B cell (primary cell): ENCODE measurements around the gene CFAP20. TPM values are rescaled to one million over a fixed set of nuclear protein-coding genes. Genes with fewer than 3 reads are reported as not detected.
A peak's percentile ranks its signal among the peaks of the same experiment; 100 is the strongest.

Source experiments
- ATAC-seq: fragments of 200-7000 bp; cut with Tn5 transposase; one replicate; pipeline ENCODE4 v1.10.0; 2021; ENCODE audit warnings: low read depth, mild to moderate bottlenecking, moderate number of reproducible peaks, moderate library complexity
- CTCF ChIA-PET: fragments of 350-600 bp; sonication (Branson Sonifier 250); formaldehyde crosslinking; loops from one replicate; lab custom pipeline; 2021; ENCODE audit warnings: antibody characterized with exemption, inconsistent platforms; lab: Charles Lee
- POLR2A ChIA-PET: fragments of 350-600 bp; sonication (Branson Sonifier 250); formaldehyde crosslinking; loops from one replicate; lab custom pipeline; 2021; ENCODE audit warnings: antibody characterized with exemption; lab: Charles Lee
- DNase-seq: peaks from one replicate; pipeline ENCODE4 v3.0.0; 2013
- H2AFZ ChIP-seq: 2 replicates; pipeline ENCODE4 v1.6.1; 2012; ENCODE audit warnings: mild to moderate bottlenecking, low read depth, low read length; ENCODE audit not compliant: insufficient read depth, poor library complexity, severe bottlenecking
- H3K27ac ChIP-seq, 2 donors: 1 replicate in 1 of 2; 2 replicates in 1 of 2; pipeline ENCODE4 v1.5.1; 2012 to 2013; ENCODE audit warnings: low read length in 2 of 2, mild to moderate bottlenecking in 2 of 2, moderate library complexity in 1 of 2
- H3K27me3 ChIP-seq, 4 experiments: fragments of 200-600 bp in 1 of 4; sonication (generic) in 1 of 4; replicated peaks in 1 of 4; 1 replicate in 2 of 4; 2 replicates in 2 of 4; pipeline versions ENCODE4 v1.6.1 to v1.7.0; 2013 to 2016; ENCODE audit warnings: low read length in 3 of 4, mild to moderate bottlenecking in 2 of 4, mixed read lengths in 1 of 4, moderate library complexity in 1 of 4; ENCODE audit not compliant: insufficient read depth in 4 of 4, control insufficient read depth in 3 of 4; ENCODE audit errors: control extremely low read depth in 1 of 4
- H3K36me3 ChIP-seq, 2 experiments: replicated peaks in 1 of 2; 1 replicate in 1 of 2; 2 replicates in 1 of 2; pipeline versions ENCODE4 v1.6.1 to v1.7.1; 2013; ENCODE audit warnings: low read length in 1 of 2; ENCODE audit not compliant: insufficient read depth in 2 of 2, control insufficient read depth in 1 of 2; ENCODE audit errors: control extremely low read depth in 1 of 2, extremely low read depth in 1 of 2
- H3K4me1 ChIP-seq, 2 donors: fragments of 200-600 bp in 1 of 2; sonication (generic) in 1 of 2; 1 replicate in 1 of 2; 2 replicates in 1 of 2; pipeline versions ENCODE4 v1.5.1 to v1.6.1; 2013 to 2017; ENCODE audit warnings: low read length in 2 of 2; ENCODE audit not compliant: control insufficient read depth in 2 of 2, insufficient read depth in 2 of 2
- H3K4me2 ChIP-seq: replicated peaks from 2 replicates; pipeline ENCODE3; 2012; ENCODE audit warnings: mild to moderate bottlenecking, low read depth, low read length; ENCODE audit not compliant: poor library complexity, severe bottlenecking
- H3K4me3 ChIP-seq, 5 experiments: fragments of 200-600 bp in 1 of 5; sonication (generic) in 1 of 5; 1 replicate in 3 of 5; 2 replicates in 2 of 5; pipeline versions ENCODE4 v1.5.1 to v1.7.0; 2011 to 2016; ENCODE audit warnings: low read length in 4 of 5, mild to moderate bottlenecking in 4 of 5, low read depth in 2 of 5, control low read depth in 1 of 5, moderate library complexity in 1 of 5; ENCODE audit not compliant: insufficient read depth in 1 of 5; ENCODE audit errors: control extremely low read depth in 1 of 5, extremely low read depth in 1 of 5
- H3K79me2 ChIP-seq: fragments of 200-600 bp; sonication (generic); one replicate; pipeline ENCODE4 v1.6.0; 2016; ENCODE audit warnings: low read length; ENCODE audit not compliant: control insufficient read depth, insufficient read depth
- H3K9ac ChIP-seq: fragments of 200-600 bp; sonication (generic); 2 replicates; pipeline ENCODE4 v1.6.1; 2017; ENCODE audit warnings: mild to moderate bottlenecking, low read length, moderate library complexity
- H3K9me3 ChIP-seq, 3 donors: one replicate each; pipeline versions ENCODE4 v1.6.1 to v1.7.1; 2013; ENCODE audit warnings: low read length in 2 of 3; ENCODE audit not compliant: control insufficient read depth in 2 of 3, insufficient read depth in 1 of 3; ENCODE audit errors: control extremely low read depth in 1 of 3
- H4K20me1 ChIP-seq: 2 replicates; pipeline ENCODE4 v1.6.0; 2012; ENCODE audit warnings: mild to moderate bottlenecking, low read length; ENCODE audit not compliant: insufficient read depth, control insufficient read depth, poor library complexity, severe bottlenecking
- H3K27ac Mint-ChIP-seq: one replicate; pipeline ENCODE4 v1.8.0; 2021; ENCODE audit warnings: mixed read lengths
- H3K27me3 Mint-ChIP-seq: one replicate; pipeline ENCODE4 v1.8.0; 2021; ENCODE audit warnings: mixed read lengths
- H3K4me1 Mint-ChIP-seq: one replicate; pipeline ENCODE4 v1.8.0; 2021; ENCODE audit warnings: mixed read lengths
- H3K4me3 Mint-ChIP-seq: one replicate; pipeline ENCODE4 v1.8.0; 2021; ENCODE audit warnings: mixed read lengths
- H3K9me3 Mint-ChIP-seq: one replicate; pipeline ENCODE4 v1.8.0; 2022; ENCODE audit warnings: mixed read lengths; ENCODE audit not compliant: insufficient read depth
- CTCF ChIP-seq: fragments of 200-600 bp; IDR thresholded peaks from one replicate; pipeline ENCODE4 v1.8.0; 2022; ENCODE audit warnings: antibody characterized with exemption, mild to moderate bottlenecking
- EZH2 ChIP-seq: IDR thresholded peaks from 2 replicates; pipeline ENCODE4 v1.6.1; 2012; ENCODE audit warnings: borderline replicate concordance, low read depth, mild to moderate bottlenecking, moderate library complexity, low read length; ENCODE audit not compliant: insufficient read depth, poor library complexity, severe bottlenecking
- WGBS: methylation state at CpG from one replicate; pipeline ENCODE4 v1.1.5; 2013; ENCODE audit warnings: missing lambda C conversion rate; ENCODE audit not compliant: insufficient coverage; 5-methylcytosine and 5-hydroxymethylcytosine counted together
- intact Hi-C: fragments of 100-400 bp; cut with micrococcal nuclease; formaldehyde crosslinking; loops from one replicate; pipeline ENCODE4 v1.10.0; 2022
- polyA plus RNA-seq: library from polyadenylated mRNA; depleted of rRNA; stranded (reverse); fragments of >200 nt; gene quantifications from 2 replicates; pipeline ENCODE4 v1.2.3, GENCODE V29; 2012
- total RNA-seq, 2 donors: library from RNA; stranded (reverse); fragments of 120-200 nt in 1 of 2; gene quantifications; 1 replicate in 1 of 2; 2 replicates in 1 of 2; pipeline versions ENCODE4 v1.2.3 to v1.2.4, GENCODE V29; 2013 to 2022

The CFAP20 gene
- total and polyA plus RNA-seq, 2 donors (not counting 1 experiment from before 2014, with no cell fraction given) = 27.3 to 45.4 TPM

- WGBS = 59% methylated on average over 1 of the region's 6 CpGs
- Histone ChIP-seq H3K36me3 (no peaks in the 10 kb centered on the region), H2AFZ (peak overlapping the region; percentile 71), H4K20me1 (peaks cover 4% of the 10 kb centered on the region), H3K79me2 (peaks cover 63% of the 10 kb centered on the region), H3K9me3 (peaks cover 0 to 10% (median 0%) of the 10 kb centered on the region in 3 donors), H3K27ac (peak overlapping the region; percentile 32 to 56), H3K9ac (peak overlapping the region; percentile 94), H3K4me1 (peaks cover 30 to 36% of the 10 kb centered on the region in 2 donors), H3K4me2 (peak overlapping the region; percentile 92), H3K27me3 (no peaks in the 10 kb centered on the region), H3K4me3 (peak overlapping the region; percentile 50 to 98 (median 70))
- DNase-seq (no peak), ATAC-seq (no peak)
- no peak for TF ChIP-seq CTCF
- no peak for TF ChIP-seq EZH2
- intact Hi-C loops = loop anchor here (2.0 kb wide), 2 partner anchors 265 to 681 kb away; partner anchors contain the start of genes CIAPIN1, COQ9 and GINS3
- Mint-ChIP-seq H3K27me3 (no peaks in the 10 kb centered on the region), H3K9me3 (no peaks in the 10 kb centered on the region), H3K27ac (peak overlapping the region; percentile 93), H3K4me1 (peaks cover 53% of the 10 kb centered on the region), H3K4me3 (peak overlapping the region; percentile 89)
- ChIA-PET CTCF (no interaction called here), POLR2A (interaction anchor here (0.6 kb wide), 1 partner anchor 648 kb away, joined by 6 read pairs; no protein-coding TSS in a partner anchor)
Observed at GRCh38 chr16:58128181-58128631, 975 bp downstream of the CFAP20 start.

- H3K36me3 ChIP-seq = no peaks in the 10 kb centered on the region
- DNase-seq (no peak), ATAC-seq (no peak)
- POLR2A ChIA-PET = no interaction called here
- WGBS = 83% methylated on average over 1 of the region's 4 CpGs
- H3K4me1 ChIP-seq = peaks cover 30 to 36% of the 10 kb centered on the region in 2 donors
- H3K4me3 Mint-ChIP-seq = peak overlapping the region; percentile 89
- no peak for TF ChIP-seq CTCF
- no peak for TF ChIP-seq EZH2
- peak overlapping the region in 1 of 5 experiments; percentile 89 for H3K4me3 ChIP-seq
- no peaks in the 10 kb centered on the region for H3K27me3 Mint-ChIP-seq
- peak overlapping the region; percentile 56 to 58 for H3K27ac ChIP-seq
- H3K27ac Mint-ChIP-seq = peak overlapping the region; percentile 93
- peaks cover 4% of the 10 kb centered on the region for H4K20me1 ChIP-seq
- CTCF ChIA-PET = interaction anchor here (1.3 kb wide), 1 partner anchor 18 kb away, joined by 3 read pairs; no protein-coding TSS in a partner anchor
- H3K9me3 ChIP-seq = peaks cover 0 to 10% (median 0%) of the 10 kb centered on the region in 3 donors
- no peaks in the 10 kb centered on the region for H3K27me3 ChIP-seq
- peaks cover 54% of the 10 kb centered on the region for H3K4me1 Mint-ChIP-seq
- H3K79me2 ChIP-seq = peaks cover 66% of the 10 kb centered on the region
- H3K9ac ChIP-seq = peak overlapping the region; percentile 94
- intact Hi-C loops = loop anchor here (1.0 to 2.0 kb wide), 3 partner anchors 107 to 681 kb away; partner anchors contain the start of genes CIAPIN1, COQ9 and GINS3
- no peak overlapping the region for H2AFZ ChIP-seq
- no peaks in the 10 kb centered on the region for H3K9me3 Mint-ChIP-seq
- peak overlapping the region; percentile 92 for H3K4me2 ChIP-seq
Observed at GRCh38 chr16:58127634-58128033, 1.5 kb downstream of the CFAP20 start.
